Neural progenitor cell (in vitro differentiated cells): ENCODE results near the gene CEP295NL. TPM values are rescaled to one million over a fixed set of nuclear protein-coding genes. Genes with fewer than 3 reads are reported as not detected.
"Not testable (repeated sequence)": the region's sequence is repeated elsewhere in the genome, so short reads cannot be mapped to it uniquely, and the experiment has no call there.

Source experiments
- DNase-seq: peaks from one replicate; pipeline ENCODE4 v3.0.0-alpha.2; 2016; ENCODE audit warnings: low spot score
- H2AFZ ChIP-seq: fragments of 200-600 bp; sonication (generic); replicated peaks from 2 replicates; pipeline ENCODE4 v1.6.1; 2016; ENCODE audit warnings: antibody characterized with exemption
- H3F3A ChIP-seq: fragments of 200-600 bp; sonication (generic); 2 replicates; pipeline ENCODE4 v1.6.1; 2016; ENCODE audit warnings: antibody characterized with exemption, low read depth
- H3K27ac ChIP-seq: fragments of 200-600 bp; sonication (generic); 2 replicates; pipeline ENCODE4 v1.5.1; 2016; ENCODE audit warnings: mild to moderate bottlenecking
- H3K27me3 ChIP-seq: fragments of 200-600 bp; sonication (generic); 2 replicates; pipeline ENCODE4 v1.6.1; 2016; ENCODE audit warnings: mild to moderate bottlenecking, moderate library complexity
- H3K36me3 ChIP-seq: fragments of 200-600 bp; sonication (generic); 2 replicates; pipeline ENCODE4 v1.5.1; 2016
- H3K4me1 ChIP-seq: fragments of 200-600 bp; sonication (generic); 2 replicates; pipeline ENCODE4 v1.6.1; 2016; ENCODE audit warnings: mixed run types
- H3K4me2 ChIP-seq: fragments of 200-600 bp; sonication (generic); 2 replicates; pipeline ENCODE4 v1.6.1; 2016
- H3K4me3 ChIP-seq: fragments of 200-600 bp; sonication (generic); 2 replicates; pipeline ENCODE4 v1.5.1; 2016
- H3K79me2 ChIP-seq: fragments of 200-600 bp; sonication (generic); 2 replicates; pipeline ENCODE4 v1.6.1; 2016; ENCODE audit warnings: low read depth
- H3K9ac ChIP-seq: fragments of 200-600 bp; sonication (generic); 2 replicates; pipeline ENCODE4 v1.6.1; 2016
- H3K9me3 ChIP-seq: fragments of 200-600 bp; sonication (generic); 2 replicates; pipeline ENCODE4 v1.5.1; 2016; ENCODE audit warnings: low read depth
- H4K20me1 ChIP-seq: fragments of 200-600 bp; sonication (generic); 2 replicates; pipeline ENCODE4 v1.6.1; 2016; ENCODE audit warnings: low read depth
- H3K27ac Mint-ChIP-seq: 3 replicates; pipeline ENCODE4 v1.8.0; 2021; ENCODE audit warnings: mixed read lengths
- H3K27me3 Mint-ChIP-seq: 2 replicates; pipeline ENCODE4 v1.8.0; 2022; ENCODE audit warnings: low read depth, mild to moderate bottlenecking, inconsistent platforms, moderate library complexity, mixed read lengths; ENCODE audit not compliant: insufficient read depth
- H3K36me3 Mint-ChIP-seq: 3 replicates; pipeline ENCODE4 v1.8.0; 2021; ENCODE audit warnings: mixed read lengths
- H3K4me1 Mint-ChIP-seq: 3 replicates; pipeline ENCODE4 v1.8.0; 2021; ENCODE audit warnings: mixed read lengths
- H3K4me3 Mint-ChIP-seq: 3 replicates; pipeline ENCODE4 v1.8.0; 2021; ENCODE audit warnings: mild to moderate bottlenecking, moderate library complexity, mixed read lengths
- H3K9me3 Mint-ChIP-seq: 3 replicates; pipeline ENCODE4 v1.8.0; 2020; ENCODE audit warnings: mixed read lengths
- CTCF ChIP-seq: fragments of 200-600 bp; sonication (generic); IDR thresholded peaks from 2 replicates; pipeline ENCODE4 v1.5.1; 2017; ENCODE audit warnings: antibody characterized with exemption, mild to moderate bottlenecking
- EZH2 ChIP-seq: fragments of 200-600 bp; sonication (generic); IDR thresholded peaks from 2 replicates; pipeline ENCODE4 v1.6.1; 2017; ENCODE audit warnings: antibody characterized with exemption, mild to moderate bottlenecking, moderate library complexity
- EZH2phosphoT487 ChIP-seq: fragments of 200-600 bp; sonication (generic); IDR thresholded peaks from 2 replicates; pipeline ENCODE4 v1.6.1; 2017; ENCODE audit warnings: antibody characterized with exemption
- total RNA-seq: library from RNA; depleted of rRNA; stranded (reverse); fragments of >200 nt; gene quantifications from 2 replicates; pipeline ENCODE4 v1.2.3, GENCODE V29; 2015; ENCODE audit warnings: low replicate concordance

CEP295NL gene
- total RNA-seq, 1 donor from 2014 or later: 0.39 TPM

- TF ChIP-seq EZH2 (no peak), CTCF (no peak)
- Histone ChIP-seq H3K79me2 (no peaks in the 10 kb centered on the region), H2AFZ (no peak overlapping the region), H3K9ac (no peak overlapping the region), H4K20me1 (no peaks in the 10 kb centered on the region), H3K4me1 (no peaks in the 10 kb centered on the region), H3K36me3 (no peaks in the 10 kb centered on the region), H3K4me2 (no peak overlapping the region), H3F3A (no peaks in the 10 kb centered on the region), H3K27ac (no peak overlapping the region), H3K4me3 (no peak overlapping the region), H3K9me3 (no peaks in the 10 kb centered on the region), H3K27me3 (no peaks in the 10 kb centered on the region)
- peaks cover 2% of the 10 kb centered on the region for H3K36me3 Mint-ChIP-seq
- no peak overlapping the region for H3K4me3 Mint-ChIP-seq
- peak overlapping the region; percentile 42 for H3K27ac Mint-ChIP-seq
- no peak for DNase-seq
- H3K27me3 Mint-ChIP-seq: peaks cover 17% of the 10 kb centered on the region
- peaks cover 14% of the 10 kb centered on the region for H3K4me1 Mint-ChIP-seq
- peaks cover 14% of the 10 kb centered on the region for H3K9me3 Mint-ChIP-seq
Observed at GRCh38 chr17:78946131-78946530, 43.1 kb upstream of the CEP295NL start.

- not testable (repeated sequence) for H3K36me3 ChIP-seq, H3K4me3 ChIP-seq, H3K27ac ChIP-seq, H3K4me1 ChIP-seq, H3F3A ChIP-seq, H3K79me2 ChIP-seq, H3K9me3 ChIP-seq, H3K4me3 Mint-ChIP-seq, H4K20me1 ChIP-seq, H3K36me3 Mint-ChIP-seq, DNase-seq, H3K4me2 ChIP-seq, H2AFZ ChIP-seq, H3K9me3 Mint-ChIP-seq, H3K27me3 ChIP-seq, H3K9ac ChIP-seq
- Mint-ChIP-seq H3K27me3 (peaks cover 11% of the 10 kb centered on the region), H3K4me1 (peaks cover 18% of the 10 kb centered on the region), H3K27ac (peak overlapping the region; percentile 17)
Observed at GRCh38 chr17:78945455-78945854, 42.5 kb upstream of the CEP295NL start.

DNA sequence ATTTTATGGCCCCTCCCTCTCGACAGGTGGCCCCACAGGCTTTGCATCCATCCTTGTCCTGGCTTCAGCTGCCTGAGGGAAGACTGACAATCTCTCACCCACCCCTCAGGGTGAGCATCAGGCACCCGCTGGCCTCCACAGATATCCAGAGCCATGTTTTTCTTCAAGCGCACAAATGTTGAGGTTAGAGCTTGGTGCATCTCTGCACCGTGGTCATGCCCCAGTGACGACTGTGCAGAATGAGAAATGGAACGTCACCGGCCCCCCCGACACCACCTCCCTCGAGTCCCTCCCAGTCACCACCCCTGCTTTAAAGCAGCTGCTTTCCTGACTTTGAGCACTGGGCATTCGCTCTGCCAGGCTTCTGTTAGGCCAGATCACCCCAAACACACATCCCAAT is 42.0 kb upstream of the CEP295NL start:
- H3K9ac ChIP-seq: no peak overlapping the region
- TF ChIP-seq CTCF: no peak
- no peak for TF ChIP-seq EZH2
- no peak for TF ChIP-seq EZH2phosphoT487
- no peak overlapping the region for H3K4me3 ChIP-seq
- Mint-ChIP-seq H3K9me3 (peaks cover 5% of the 10 kb centered on the region), H3K4me3 (no peak overlapping the region), H3K36me3 (no peaks in the 10 kb centered on the region), H3K27ac (peak overlapping the region; percentile 17), H3K4me1 (peaks cover 21% of the 10 kb centered on the region), H3K27me3 (peaks cover 10% of the 10 kb centered on the region)
- no peaks in the 10 kb centered on the region for H3K4me1 ChIP-seq
- no peaks in the 10 kb centered on the region for H3K9me3 ChIP-seq
- no peaks in the 10 kb centered on the region for H3K36me3 ChIP-seq
- H3K27me3 ChIP-seq: no peaks in the 10 kb centered on the region
- no peak overlapping the region for H3K4me2 ChIP-seq
- no peaks in the 10 kb centered on the region for H3F3A ChIP-seq
- DNase-seq: no peak
- H4K20me1 ChIP-seq: no peaks in the 10 kb centered on the region
- H3K79me2 ChIP-seq: no peaks in the 10 kb centered on the region
- H3K27ac ChIP-seq: no peak overlapping the region
- H2AFZ ChIP-seq: no peak overlapping the region

DNA sequence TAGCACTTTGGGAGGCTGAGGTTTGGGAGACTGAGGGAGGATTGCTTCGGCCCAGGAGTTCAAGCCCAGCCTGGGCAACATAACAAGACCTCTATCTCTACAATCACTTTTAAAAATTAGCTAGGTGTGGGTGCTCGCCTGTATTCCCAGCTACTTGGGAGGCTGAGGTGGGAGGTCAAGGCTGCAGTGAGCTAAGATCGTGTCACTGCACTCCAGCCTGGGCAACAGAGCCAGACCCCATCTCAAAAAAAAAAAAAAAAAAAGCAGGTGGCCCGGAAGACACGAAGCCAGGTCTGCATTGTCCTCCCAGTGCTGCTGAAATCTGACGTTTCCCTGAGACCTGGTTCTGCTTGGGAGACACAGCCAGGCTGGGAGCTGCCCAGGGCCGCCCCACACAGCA is 41.0 kb upstream of the CEP295NL start:
- peaks cover 25% of the 10 kb centered on the region for H3K4me1 Mint-ChIP-seq
- no peaks in the 10 kb centered on the region for H3F3A ChIP-seq

More for the DNA sequence above, 41.0 kb upstream of the CEP295NL start:
- H3K4me2 ChIP-seq: no peak overlapping the region
- H4K20me1 ChIP-seq: no peaks in the 10 kb centered on the region
- H3K4me3 ChIP-seq: no peak overlapping the region
- H2AFZ ChIP-seq: no peak overlapping the region
- no peak for TF ChIP-seq CTCF
- TF ChIP-seq EZH2phosphoT487: no peak
- no peak for TF ChIP-seq EZH2
- no peaks in the 10 kb centered on the region for H3K36me3 ChIP-seq
- H3K27me3 ChIP-seq: no peaks in the 10 kb centered on the region
- Mint-ChIP-seq H3K27ac (peak overlapping the region; percentile 12), H3K9me3 (no peaks in the 10 kb centered on the region), H3K36me3 (no peaks in the 10 kb centered on the region), H3K27me3 (peaks cover 11% of the 10 kb centered on the region), H3K4me3 (no peak overlapping the region)
- H3K9ac ChIP-seq: no peak overlapping the region
- H3K9me3 ChIP-seq: no peaks in the 10 kb centered on the region
- no peak for DNase-seq
- H3K27ac ChIP-seq: no peak overlapping the region
- no peaks in the 10 kb centered on the region for H3K79me2 ChIP-seq
- no peaks in the 10 kb centered on the region for H3K4me1 ChIP-seq
